K562 (cell line): ENCODE results near the gene AMPD3. TPM values are rescaled to one million over a fixed set of nuclear protein-coding genes. Genes with fewer than 3 reads are reported as not detected.

Source experiments
- EZH2 ChIP-seq: IDR thresholded peaks from 2 replicates; pipeline ENCODE4 v1.6.1; 2012; ENCODE audit warnings: low read depth, mild to moderate bottlenecking, inconsistent platforms, low read length, borderline replicate concordance
- HEY1 ChIP-seq: fragments of 250-450 bp; sonication (Bioruptor Pico); IDR thresholded peaks from 2 replicates; pipeline ENCODE4 v1.5.0; 2020; ENCODE audit warnings: mild to moderate bottlenecking, moderate library complexity, borderline replicate concordance
- LARP7 ChIP-seq: fragments of 450-650 bp; IDR thresholded peaks from 2 replicates; pipeline ENCODE4 v1.6.1; 2016
- TBL1XR1 ChIP-seq, 2 experiments: IDR thresholded peaks; 2 replicates each; pipeline ENCODE4 v1.6.1; 2012; ENCODE audit warnings: improper control_type of control experiment in 2 of 2, low read length in 2 of 2, mild to moderate bottlenecking in 1 of 2
- ZEB2 ChIP-seq: fragments of 450-650 bp; IDR thresholded peaks from 2 replicates; pipeline ENCODE4 v1.6.1; 2016
- ZNF436 ChIP-seq: fragments of 250-450, 450-650 bp; sonication (Bioruptor Pico); formaldehyde crosslinking; IDR thresholded peaks from 2 replicates; pipeline ENCODE4 v1.7.0; 2020; ENCODE audit warnings: mild to moderate bottlenecking
- ZNF778 ChIP-seq: fragments of 450-650 bp; formaldehyde crosslinking; IDR thresholded peaks from 2 replicates; pipeline ENCODE4 v1.4.0; 2020; ENCODE audit warnings: mild to moderate bottlenecking, moderate library complexity
- polyA plus RNA-seq, 8 experiments: library from polyadenylated mRNA; depleted of rRNA in 4 of 8; stranded (reverse) in 5 of 8; unstranded in 3 of 8; fragments of >200 nt; fragmentation: Nextera tagmentation in 2 of 8; fragmentation: Illumina TruSeq in 1 of 8; extraction: Ambion mirVana in 2 of 8; extraction: Trizol in 1 of 8; gene quantifications; 2 replicates each; pipeline versions ENCODE4 v1.2.1 to v1.2.3, GENCODE V29; 2011 to 2014; ENCODE audit warnings: inconsistent platforms in 1 of 8, missing spikeins in 1 of 8
- total RNA-seq, 7 experiments: library from RNA; depleted of rRNA in 6 of 7; stranded (reverse); fragments of >200 nt in 6 of 7; fragmentation: Illumina TruSeq in 2 of 7; extraction: Trizol in 2 of 7; gene quantifications; 2 replicates each; pipeline versions ENCODE4 v1.2.1 to v1.2.3, GENCODE V29; 2011 to 2021; ENCODE audit warnings: low replicate concordance in 1 of 7
- TF ChIP-seq, protein P1 (sequence below): fragments of 450-650 bp; IDR thresholded peaks from 2 replicates; pipeline ENCODE4 v1.6.1; 2016; ENCODE audit warnings: mild to moderate bottlenecking
- TF ChIP-seq, protein P2 (sequence below): fragments of 450-650 bp; IDR thresholded peaks from 2 replicates; pipeline ENCODE4 v1.6.1; 2016; ENCODE audit warnings: antibody characterized with exemption
- TF ChIP-seq, protein P3 (sequence below): sonication (generic); formaldehyde crosslinking; IDR thresholded peaks from 2 replicates; pipeline ENCODE4 v1.8.1; 2023; ENCODE audit warnings: mild to moderate bottlenecking, missing genetic modification reagents
- TF ChIP-seq, protein P4 (sequence below): fragments of 200-800 bp; sonication (Bioruptor generic); IDR thresholded peaks from 2 replicates; pipeline ENCODE4 v1.6.1; 2017; ENCODE audit warnings: missing genetic modification characterization, missing compliant biosample characterization

Gene AMPD3
- total and polyA plus RNA-seq, 9 of the 15 experiments (the other 6 are each of a cell fraction or from before 2014, with no cell fraction given) = 4.4 to 23.6 (median 11.2) TPM

DNA sequence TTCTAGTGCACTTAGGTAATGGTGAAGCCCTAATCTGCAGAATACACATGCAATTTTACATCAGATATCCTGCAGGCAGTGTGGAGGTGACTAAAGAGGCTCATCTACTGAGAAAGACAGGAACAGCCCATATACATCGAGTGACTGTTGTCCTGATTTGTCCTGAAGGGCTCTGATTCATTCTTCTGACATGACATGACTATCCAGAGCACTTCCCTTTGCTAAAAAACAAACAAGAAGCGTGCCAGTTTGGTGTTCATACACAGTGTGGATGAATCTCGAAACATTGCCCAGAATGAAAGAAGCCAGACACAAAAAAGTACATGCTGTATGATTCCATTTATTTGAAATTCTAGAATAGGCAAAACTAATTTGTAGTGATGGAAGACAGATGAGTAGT lies 48.0 kb upstream of the AMPD3 start (continued):
- no peak for TF ChIP-seq EZH2
- TF ChIP-seq, protein P1, sequence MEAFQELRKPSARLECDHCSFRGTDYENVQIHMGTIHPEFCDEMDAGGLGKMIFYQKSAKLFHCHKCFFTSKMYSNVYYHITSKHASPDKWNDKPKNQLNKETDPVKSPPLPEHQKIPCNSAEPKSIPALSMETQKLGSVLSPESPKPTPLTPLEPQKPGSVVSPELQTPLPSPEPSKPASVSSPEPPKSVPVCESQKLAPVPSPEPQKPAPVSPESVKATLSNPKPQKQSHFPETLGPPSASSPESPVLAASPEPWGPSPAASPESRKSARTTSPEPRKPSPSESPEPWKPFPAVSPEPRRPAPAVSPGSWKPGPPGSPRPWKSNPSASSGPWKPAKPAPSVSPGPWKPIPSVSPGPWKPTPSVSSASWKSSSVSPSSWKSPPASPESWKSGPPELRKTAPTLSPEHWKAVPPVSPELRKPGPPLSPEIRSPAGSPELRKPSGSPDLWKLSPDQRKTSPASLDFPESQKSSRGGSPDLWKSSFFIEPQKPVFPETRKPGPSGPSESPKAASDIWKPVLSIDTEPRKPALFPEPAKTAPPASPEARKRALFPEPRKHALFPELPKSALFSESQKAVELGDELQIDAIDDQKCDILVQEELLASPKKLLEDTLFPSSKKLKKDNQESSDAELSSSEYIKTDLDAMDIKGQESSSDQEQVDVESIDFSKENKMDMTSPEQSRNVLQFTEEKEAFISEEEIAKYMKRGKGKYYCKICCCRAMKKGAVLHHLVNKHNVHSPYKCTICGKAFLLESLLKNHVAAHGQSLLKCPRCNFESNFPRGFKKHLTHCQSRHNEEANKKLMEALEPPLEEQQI = no peak
- TF ChIP-seq ZEB2 = peak; percentile 51; the same call in 1 of the 2 replicates
- TF ChIP-seq HEY1 = no peak
- TF ChIP-seq, protein P2, sequence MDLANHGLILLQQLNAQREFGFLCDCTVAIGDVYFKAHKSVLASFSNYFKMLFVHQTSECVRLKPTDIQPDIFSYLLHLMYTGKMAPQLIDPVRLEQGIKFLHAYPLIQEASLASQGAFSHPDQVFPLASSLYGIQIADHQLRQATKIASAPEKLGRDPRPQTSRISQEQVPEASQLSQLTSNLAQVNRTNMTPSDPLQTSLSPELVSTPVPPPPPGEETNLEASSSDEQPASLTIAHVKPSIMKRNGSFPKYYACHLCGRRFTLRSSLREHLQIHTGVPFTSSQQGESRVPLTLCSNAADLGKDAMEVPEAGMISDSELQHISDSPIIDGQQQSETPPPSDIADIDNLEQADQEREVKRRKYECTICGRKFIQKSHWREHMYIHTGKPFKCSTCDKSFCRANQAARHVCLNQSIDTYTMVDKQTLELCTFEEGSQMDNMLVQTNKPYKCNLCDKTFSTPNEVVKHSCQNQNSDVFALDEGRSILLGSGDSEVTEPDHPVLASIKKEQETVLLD = no peak
- no peak for TF ChIP-seq LARP7
- TF ChIP-seq, protein P3, sequence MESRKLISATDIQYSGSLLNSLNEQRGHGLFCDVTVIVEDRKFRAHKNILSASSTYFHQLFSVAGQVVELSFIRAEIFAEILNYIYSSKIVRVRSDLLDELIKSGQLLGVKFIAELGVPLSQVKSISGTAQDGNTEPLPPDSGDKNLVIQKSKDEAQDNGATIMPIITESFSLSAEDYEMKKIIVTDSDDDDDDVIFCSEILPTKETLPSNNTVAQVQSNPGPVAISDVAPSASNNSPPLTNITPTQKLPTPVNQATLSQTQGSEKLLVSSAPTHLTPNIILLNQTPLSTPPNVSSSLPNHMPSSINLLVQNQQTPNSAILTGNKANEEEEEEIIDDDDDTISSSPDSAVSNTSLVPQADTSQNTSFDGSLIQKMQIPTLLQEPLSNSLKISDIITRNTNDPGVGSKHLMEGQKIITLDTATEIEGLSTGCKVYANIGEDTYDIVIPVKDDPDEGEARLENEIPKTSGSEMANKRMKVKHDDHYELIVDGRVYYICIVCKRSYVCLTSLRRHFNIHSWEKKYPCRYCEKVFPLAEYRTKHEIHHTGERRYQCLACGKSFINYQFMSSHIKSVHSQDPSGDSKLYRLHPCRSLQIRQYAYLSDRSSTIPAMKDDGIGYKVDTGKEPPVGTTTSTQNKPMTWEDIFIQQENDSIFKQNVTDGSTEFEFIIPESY (CRISPR knock-in tag) = no peak
- TF ChIP-seq, protein P4, sequence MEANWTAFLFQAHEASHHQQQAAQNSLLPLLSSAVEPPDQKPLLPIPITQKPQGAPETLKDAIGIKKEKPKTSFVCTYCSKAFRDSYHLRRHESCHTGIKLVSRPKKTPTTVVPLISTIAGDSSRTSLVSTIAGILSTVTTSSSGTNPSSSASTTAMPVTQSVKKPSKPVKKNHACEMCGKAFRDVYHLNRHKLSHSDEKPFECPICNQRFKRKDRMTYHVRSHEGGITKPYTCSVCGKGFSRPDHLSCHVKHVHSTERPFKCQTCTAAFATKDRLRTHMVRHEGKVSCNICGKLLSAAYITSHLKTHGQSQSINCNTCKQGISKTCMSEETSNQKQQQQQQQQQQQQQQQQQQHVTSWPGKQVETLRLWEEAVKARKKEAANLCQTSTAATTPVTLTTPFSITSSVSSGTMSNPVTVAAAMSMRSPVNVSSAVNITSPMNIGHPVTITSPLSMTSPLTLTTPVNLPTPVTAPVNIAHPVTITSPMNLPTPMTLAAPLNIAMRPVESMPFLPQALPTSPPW (CRISPR knock-in tag) = no peak
- 0 out of 4 replicates have a peak, but pooled peaks of 1 of the 2 experiments have one; percentile 23 for TF ChIP-seq TBL1XR1 (IDR thresholded peaks at IDR 0.05; ENCODE audit: low read length in 2 of 2)
- TF ChIP-seq ZNF436 = no peak
- no peak for TF ChIP-seq ZNF778 (CRISPR knock-in tag)
